Stimulated activated CD8-positive, alpha-beta memory T cell treated with anti-CD3 and anti-CD28 coated beads, Interleukin-2, amount 100 ng/mL, for 48 hours (primary cell): ENCODE results near the gene ANLN.
"Not testable (repeated sequence)": the region's sequence is repeated elsewhere in the genome, so short reads cannot be mapped to it uniquely, and the experiment has no call there.

Source experiments
- DNase-seq, 2 donors: peaks; one replicate each; pipeline ENCODE4 v3.0.0-alpha.2; 2020; ENCODE audit warnings: low read depth in 2 of 2

Gene ANLN

DNA sequence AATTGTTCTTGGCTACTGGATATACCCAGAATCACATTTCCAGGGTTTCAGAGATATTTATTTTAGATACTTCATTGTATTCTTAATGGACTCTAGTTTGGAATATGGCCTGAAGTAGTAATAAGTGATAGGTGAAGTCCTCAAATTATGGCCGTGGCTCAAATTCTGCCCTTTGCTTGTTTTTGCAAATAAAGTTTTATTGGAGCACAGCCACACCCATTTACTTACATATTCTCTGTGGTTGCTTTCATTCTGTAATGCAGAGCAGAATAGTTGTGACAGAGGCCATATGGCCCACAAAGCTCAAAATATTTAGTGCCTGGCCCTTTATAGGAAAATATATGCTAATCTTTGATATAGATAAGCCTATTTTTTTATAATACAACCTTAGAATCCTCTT is 19.5 kb downstream of the ANLN start:
- no peak for DNase-seq

DNA sequence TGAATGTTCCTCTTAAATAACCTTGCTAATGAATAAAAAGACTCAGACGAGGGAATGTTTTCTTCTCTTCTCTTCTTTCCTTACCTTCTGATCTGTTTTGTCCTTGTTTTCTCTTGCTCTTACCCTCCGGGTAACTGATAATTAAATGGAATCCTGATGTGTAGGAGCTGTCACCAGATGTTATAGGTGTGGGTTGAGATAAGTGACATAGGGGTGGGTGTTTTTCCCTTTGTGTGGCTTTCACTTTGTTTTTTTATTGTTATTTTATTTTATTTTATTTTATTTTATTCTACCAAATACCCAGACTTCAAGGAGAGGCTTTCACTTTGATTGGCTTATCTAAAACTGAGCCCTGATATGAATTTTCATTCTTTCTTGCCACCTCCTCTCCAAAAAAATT is 25.5 kb downstream of the ANLN start:
- no peak for DNase-seq

- no peak for DNase-seq
These were observed 26.6 kb downstream of the ANLN start for GRCh38 chr7:36416251-36416650.

DNA sequence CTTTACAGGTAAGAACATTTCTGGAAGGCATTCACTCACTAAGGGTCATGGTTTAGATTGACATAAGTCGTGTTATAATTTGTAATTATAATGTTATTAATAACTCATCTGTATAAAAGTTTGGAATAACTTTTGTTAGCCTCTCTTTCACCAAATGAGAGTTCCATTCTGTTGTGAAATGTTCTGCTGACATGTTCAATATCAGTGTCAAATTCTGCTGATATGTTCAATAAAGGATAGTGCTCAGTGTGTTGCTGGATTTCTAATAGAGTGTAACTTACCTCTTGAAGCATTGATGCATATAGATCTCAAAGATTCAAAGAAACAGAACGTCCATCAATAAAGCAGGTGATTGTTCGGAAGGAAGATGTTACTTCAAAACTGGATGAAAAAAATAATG is 30.6 kb downstream of the ANLN start:
- DNase-seq: no peak

- DNase-seq: no peak
These were observed 32.4 kb downstream of the ANLN start for GRCh38 chr7:36422072-36422471.

DNA sequence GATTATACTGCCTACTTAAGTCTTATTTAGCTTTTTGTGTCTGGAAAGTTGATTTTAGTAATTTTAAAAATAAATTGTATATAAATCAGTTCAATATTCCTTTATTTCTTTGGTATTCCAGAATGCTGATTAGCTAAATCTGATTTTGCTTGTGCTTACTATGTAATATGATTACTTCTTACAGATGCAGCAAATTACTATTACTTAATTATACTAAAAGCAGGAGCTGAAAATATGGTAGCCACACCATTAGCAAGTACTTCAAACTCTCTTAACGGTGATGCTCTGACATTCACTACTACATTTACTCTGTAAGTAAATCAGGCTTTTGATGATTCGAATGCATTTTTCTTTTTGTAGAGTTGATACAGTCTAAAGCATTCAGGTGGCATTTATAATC is 34.0 kb downstream of the ANLN start:
- no peak for DNase-seq

- no peak for DNase-seq
These were observed 40.5 kb downstream of the ANLN start for GRCh38 chr7:36430186-36430585.

DNA sequence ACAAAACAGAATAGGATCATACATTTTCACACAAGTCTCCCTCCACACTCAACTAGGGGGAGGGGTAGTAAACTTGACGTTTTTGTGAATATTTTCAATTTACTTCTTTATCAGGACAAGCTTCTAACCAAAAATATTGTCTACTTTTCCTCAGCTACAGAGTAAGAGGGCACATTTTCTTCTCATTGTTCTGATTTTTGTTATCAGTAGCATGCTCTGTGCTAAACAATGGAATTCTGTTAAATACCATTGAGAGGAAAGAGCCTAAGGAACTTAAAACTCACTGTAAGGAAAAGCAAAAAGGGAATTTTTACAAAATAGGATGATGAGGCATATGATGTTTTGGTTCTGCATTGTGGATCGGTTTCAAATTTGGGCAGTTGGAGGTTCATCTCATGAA is 41.2 kb downstream of the ANLN start:
- DNase-seq: no peak

DNA sequence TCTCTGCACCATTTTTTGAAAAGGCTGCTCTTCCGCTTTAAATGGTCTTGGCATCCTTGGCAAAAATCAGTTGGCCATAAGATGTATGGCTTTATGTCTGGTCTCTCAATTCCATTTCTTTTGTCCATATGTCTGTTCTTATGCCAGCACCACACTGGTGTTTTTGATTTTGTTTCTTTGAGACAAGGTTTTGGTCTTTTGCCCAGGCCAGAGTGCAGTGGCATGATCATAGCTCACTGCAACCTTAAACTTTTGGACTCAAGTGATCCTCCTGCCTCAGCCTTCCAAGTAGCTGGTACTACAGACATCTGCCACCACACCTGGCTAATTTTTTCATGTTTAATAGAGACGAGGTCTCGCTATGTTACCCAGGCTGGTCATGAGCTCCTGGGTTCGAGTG is 48.5 kb downstream of the ANLN start:
- DNase-seq: no peak

- DNase-seq: no peak
These were observed 50.0 kb downstream of the ANLN start for GRCh38 chr7:36439624-36440023.

- DNase-seq: no peak
These were observed 51.2 kb downstream of the ANLN start for GRCh38 chr7:36440880-36441279.

- no peak for DNase-seq
These were observed 51.8 kb downstream of the ANLN start for GRCh38 chr7:36441344-36442022.

- DNase-seq: no peak
These were observed 59.2 kb downstream of the ANLN start for GRCh38 chr7:36448781-36449379.

DNA sequence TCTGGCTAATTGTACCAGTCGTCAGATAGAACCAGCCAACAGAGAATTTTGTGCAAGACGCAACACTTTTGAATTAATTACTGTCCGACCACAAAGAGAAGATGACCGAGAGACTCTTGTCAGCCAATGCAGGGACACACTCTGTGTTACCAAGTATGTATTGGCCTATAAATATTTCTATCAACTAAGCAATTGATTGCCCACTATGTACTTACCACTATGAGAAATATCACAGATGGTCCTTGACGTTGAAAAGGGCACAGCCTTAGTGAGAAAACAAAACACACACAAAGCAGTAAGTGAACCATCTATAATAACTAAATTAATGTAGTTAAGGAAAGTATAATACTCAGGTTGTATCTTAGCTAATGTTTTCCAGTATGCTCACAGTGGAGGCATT is 60.0 kb downstream of the ANLN start:
- DNase-seq: no peak

DNA sequence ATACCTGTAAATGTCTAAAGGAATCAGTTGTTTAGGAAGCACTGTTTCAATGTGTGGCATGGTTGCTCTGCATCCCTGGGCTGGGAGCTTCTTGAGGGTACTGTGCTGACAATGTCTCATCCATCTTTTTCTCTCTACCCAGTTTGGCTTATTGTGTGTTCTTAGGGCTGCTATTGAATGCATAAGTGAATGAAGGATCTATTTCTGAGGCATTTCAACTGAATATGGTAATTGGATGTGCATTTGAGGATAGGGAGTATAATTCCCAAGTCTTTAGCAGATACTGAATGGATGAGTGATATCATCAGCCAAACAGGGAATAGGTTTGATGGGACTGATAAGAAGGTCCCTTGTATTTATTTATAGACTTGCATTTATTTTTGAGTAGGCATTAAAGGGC is 64.1 kb downstream of the ANLN start:
- DNase-seq: no peak

DNA sequence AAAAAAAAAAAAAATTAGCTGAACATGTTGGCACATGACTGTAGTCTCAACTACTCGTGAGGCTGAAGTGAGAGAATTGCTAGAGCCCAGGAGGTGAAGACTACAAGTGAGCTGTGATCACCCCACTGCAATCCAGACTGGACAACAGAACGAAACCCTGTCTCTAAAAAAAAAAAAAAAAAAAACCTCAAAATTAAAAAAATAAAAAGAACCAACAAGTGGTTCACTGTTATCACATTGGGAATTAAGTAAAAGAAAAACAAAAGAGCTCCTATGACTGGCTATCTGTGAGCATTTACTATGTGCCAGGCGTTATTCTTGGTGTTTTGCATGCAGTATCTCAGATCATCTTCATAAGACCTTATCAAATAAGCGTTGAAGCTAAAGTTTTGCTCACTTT is 66.0 kb downstream of the ANLN start:
- no peak for DNase-seq

DNA sequence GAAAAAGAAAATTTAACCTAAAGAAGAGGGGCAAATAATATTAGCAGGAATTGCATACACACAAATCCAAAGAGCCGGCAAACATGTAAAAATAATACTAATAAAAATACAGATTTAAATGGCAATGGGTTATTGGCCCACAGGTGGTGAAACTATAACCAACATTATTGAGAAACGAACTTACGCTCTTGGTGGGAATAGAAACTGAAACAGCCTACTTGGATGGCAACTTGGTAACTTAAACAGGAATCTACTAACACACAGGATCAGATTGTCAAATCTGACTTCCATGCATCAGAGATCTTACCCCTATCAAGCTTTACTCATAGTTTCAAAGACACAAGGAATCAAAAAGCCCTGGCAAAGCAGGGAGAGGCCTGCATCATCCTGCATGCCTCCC is 66.5 kb downstream of the ANLN start:
- no peak for DNase-seq

DNA sequence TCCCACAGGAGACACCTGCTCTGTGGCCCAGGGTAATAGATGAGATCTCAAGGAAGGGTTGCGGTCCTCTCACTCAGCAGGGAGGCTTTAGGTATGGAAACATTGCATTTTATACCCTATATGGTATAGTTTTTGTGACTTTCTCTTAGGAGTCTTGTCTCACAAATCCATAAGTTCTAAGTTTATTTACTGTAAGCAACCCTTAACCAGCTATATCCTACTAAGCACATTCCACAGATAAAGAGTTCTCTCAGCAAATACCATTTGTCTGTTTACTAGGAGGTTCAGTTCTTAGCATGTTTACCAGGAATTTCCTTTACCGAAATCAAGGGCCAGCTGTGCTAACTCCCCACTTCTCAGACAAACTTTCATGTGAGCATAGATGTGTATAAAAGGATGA is 66.9 kb downstream of the ANLN start:
- no peak for DNase-seq

DNA sequence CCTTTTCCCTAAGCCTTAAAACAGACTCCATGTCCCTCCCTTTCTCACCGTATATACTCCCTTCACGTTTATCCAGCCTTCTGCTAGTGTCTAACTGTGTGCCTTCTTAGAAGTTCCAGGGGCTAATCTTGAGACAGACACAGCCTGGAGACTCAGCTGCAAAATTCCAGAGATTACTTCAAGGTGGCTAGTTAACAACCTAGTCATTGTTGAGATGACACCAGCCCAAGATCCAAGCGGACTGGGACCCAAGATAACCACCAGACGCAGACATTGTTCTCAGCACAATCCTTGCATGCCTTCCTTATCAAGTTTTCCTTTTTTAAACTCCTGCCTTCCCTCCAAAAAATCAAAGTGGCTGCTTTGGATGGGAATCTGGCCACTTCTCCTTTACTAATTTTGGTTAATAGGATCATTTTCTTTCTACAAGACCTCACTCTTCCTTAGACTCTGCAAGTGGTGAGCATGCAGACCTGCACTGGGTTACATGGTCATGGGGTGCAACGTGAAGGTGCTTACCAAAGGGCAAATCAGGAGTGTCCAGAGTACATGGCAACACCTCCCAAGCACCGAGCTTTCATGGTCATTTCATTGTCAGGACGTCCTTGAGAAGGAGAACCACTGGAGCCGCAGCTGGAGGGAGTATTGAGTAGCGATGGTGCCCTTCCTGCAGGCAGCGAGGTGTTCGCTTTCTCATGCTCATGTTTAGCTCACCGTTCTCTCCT is 69.7 kb downstream of the ANLN start:
- no peak for DNase-seq

DNA sequence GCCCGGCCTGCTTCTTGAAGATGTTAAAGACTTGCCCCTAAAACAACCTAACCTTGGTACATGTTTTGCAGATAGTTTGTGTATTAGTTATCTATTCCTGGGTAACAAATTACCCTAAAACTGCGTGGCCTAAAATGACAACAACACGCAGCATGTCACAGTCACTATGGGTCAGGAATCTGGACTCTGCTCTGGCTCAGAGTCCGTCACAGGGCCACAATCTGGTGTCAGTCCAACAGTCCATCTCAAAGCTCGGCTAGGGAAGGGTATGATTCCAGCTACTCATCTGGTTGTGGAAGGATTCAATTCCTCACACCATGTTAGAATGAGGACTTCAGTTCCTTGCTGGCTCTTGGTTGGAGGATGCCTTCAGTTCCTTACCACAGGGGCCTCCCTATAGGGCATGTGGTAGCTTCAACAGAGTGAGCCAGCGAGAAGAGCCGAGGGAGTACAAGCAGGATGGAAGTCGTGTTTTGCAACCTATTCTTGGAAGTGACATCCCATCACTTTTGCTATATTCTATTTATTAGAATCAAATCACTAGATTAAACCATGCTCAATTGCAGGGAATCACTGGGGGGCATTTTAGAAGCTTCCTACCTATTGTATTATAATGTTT is 71.3 kb downstream of the ANLN start:
- no peak for DNase-seq

GRCh38 chr7:36462551-36463137 is 73.0 kb downstream of the ANLN start:
- no peak for DNase-seq

DNA sequence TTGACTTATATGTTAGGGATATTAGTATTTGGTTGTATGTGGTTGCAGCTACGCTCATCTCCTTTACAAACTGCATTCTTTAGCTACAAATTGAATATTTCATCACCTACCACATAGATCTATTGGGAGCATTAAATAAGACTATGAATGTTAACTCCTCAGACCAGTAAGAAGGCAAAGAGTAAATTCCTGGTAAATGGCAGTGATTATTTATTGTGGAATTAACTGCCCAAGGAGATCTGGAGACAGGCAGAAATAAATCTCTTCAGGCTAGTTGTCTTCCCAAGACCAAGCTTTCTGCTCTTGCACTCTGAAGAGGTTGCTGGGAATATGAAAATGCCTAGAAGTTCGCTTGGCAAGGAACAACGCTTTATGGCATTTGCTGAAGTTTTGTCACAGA is 74.6 kb downstream of the ANLN start:
- DNase-seq: no peak

- not testable (repeated sequence) for DNase-seq
These were observed 76.3 kb downstream of the ANLN start for GRCh38 chr7:36466001-36466400.
